ENCODE data around the gene ARHGAP5.

ARHGAP5 gene

DNA sequence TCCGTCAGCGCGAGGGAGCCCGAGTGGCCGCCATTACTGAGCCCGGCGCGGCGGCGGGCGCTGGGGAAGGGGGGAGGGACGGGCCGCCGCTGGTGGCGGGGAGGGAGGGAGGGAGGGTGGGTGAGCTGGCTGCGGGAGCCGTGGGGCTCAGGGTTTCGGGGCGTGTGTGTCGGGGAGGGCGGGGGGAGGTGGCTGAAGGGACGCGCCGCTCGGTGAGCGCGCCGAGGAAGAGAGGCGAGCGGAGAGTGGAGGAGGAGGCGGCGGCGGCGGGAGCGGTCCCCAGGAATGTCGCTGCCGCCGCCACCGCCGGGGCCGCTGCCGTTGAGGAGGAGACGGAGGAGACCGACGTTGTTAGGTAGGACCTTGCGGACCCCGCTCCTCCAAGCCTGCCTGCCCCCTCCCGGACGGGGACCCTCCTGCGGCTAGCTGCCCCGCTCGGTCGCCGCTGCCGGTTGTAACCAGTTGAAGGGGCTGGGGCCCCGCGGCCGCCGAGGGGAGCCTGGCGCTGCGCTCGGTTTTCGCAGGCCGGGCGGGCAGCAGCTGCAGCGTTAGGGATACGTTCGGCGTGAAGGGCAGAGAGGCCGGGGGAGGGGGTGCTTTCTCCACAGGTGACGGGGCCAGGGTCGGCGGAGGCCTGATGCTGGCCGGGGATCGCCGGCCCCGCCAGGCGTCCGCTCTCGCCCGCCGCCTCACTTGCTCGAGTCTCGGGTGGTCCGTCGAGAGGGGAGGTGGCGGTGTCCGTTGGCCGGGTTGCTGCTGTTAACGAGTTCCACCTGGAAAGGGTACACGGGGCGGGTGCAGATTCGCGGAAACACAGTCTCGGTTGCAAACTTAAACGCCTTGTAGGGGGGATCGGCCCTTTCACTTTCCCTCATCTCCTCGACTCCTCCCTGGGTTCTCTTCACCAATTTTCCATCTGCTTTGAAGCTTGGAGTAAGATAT lies at the start of gene ARHGAP5:
Gene ARHGAP5 (plus strand): TSS at position 224 of the 942 bp plus-strand sequence. CDS start 13,366 bp downstream, outside the sequence.
- peak; percentile 13 to 34 for DNase-seq

DNA sequence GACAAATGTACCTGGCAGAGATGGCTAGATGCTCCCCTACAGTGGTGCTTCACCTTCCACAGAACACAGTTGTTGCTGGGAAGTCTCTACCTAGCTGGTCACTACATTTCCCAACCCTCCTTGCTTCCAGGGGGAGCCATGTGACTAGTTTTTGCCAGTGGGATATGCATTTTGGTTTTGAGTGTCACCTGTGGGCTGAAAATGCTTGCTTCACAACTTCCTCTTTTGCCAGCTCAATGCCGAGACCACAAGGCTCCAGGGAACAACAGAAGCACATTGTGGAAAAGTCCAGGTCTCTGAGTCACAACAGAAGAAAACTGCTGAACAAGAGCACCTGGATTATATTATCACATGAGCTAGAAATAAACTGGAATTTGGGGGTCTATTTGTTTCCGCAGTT lies 48.5 kb upstream of the ARHGAP5 start:
- no peak for DNase-seq

GRCh38 chr14:32033543-32033942 lies 43.6 kb upstream of the ARHGAP5 start:
- DNase-seq, result no peak

DNA sequence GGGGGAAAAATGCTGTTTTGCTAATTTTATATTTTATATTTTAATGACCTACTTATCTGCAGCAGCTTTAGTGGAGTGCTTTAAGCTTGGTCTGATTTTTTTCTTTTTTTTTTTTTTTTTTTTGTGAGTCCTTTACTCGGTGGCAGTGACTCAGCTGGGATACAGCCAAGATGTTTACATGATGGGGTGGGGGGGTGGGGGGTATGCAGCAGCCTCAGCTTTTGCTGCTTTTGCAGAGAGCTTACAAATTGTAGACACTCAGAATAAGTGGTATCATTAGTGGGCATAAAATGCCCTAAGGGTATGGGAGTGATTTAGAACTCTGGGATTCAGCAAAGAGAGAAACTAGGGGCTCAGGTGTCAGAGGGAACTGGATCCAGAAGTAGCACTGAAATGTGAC lies 38.2 kb upstream of the ARHGAP5 start:
- DNase-seq, result no peak

GRCh38 chr14:32039401-32040030 lies 37.6 kb upstream of the ARHGAP5 start:
- DNase-seq, result no peak

DNA sequence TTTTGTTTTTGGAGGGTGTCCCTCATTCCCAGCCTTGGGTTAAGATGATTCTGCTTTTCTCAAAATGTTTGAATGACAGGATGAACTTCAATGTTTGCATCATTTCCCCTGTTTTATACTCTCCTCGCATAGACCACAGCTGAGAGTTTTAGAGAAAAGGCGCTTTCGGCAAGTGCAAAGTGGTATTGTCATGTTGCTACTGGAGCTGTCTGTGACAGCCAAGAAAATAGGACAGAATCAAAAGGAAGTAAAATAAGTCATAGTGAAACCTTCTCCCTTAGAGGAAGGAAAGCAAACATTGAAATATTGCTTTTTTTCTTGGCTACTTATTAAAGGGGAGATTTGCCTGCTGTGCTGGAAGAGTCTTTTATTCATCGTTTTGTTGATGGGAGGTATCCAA lies 33.5 kb upstream of the ARHGAP5 start:
- no peak for DNase-seq

- no peak for DNase-seq
These were observed 32.6 kb upstream of the ARHGAP5 start for GRCh38 chr14:32044454-32044853.

- no peak for DNase-seq
These were observed 29.3 kb upstream of the ARHGAP5 start for GRCh38 chr14:32047791-32048190.

- DNase-seq, result no peak
These were observed 27.6 kb upstream of the ARHGAP5 start for GRCh38 chr14:32049361-32050088.

DNA sequence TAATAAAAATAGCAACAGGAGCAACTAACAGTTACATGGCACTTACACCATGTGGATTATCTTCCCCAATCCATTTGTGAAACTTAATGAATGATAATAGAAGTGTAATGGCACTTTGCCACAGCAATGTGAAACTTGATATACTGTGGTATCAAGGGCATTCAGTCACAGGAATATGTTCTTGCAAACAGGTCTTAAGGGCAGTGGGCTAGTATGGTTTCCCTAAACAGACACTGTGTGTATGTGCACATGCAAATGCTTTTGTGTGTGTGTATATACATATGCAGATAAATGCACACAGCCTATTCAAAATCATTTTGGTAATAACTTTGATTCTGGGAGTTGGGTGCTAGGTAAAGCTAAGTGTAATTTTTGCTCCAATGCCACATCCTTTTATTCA lies 26.2 kb upstream of the ARHGAP5 start:
- no peak for DNase-seq

GRCh38 chr14:32054536-32054935 lies 22.6 kb upstream of the ARHGAP5 start:
- no peak for DNase-seq

DNA sequence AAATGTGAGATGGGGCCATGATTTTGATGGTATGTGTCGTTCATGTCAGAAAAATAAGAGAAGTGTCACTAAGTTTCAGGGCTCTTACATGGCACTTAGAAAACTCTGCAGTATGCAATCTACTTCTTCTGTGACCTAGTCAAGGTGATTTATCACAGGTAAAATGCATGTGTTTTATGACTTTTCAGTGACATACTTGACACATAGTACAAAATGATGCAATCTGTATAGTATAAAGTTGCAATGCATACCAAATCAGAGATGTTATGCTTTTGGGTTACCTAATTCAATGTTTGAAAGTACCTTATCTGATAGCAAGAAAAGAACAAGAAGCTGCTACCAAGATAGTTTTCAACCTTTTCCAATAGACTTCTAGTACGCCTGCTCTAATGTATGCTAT lies 21.9 kb upstream of the ARHGAP5 start:
- no peak for DNase-seq

GRCh38 chr14:32059702-32060101 lies 17.4 kb upstream of the ARHGAP5 start:
- no peak for DNase-seq

- DNase-seq, result no peak
These were observed 12.2 kb upstream of the ARHGAP5 start for GRCh38 chr14:32064931-32065330.

- DNase-seq, result no peak
These were observed 8.4 kb upstream of the ARHGAP5 start for GRCh38 chr14:32068708-32069107.

GRCh38 chr14:32070282-32070681 lies 6.8 kb upstream of the ARHGAP5 start:
- DNase-seq, result no peak

GRCh38 chr14:32072676-32073075 lies 4.4 kb upstream of the ARHGAP5 start:
- DNase-seq, result no peak

- peak; percentile 24 to 49 for DNase-seq
These were observed 3.4 kb upstream of the ARHGAP5 start for GRCh38 chr14:32073537-32074189.

DNA sequence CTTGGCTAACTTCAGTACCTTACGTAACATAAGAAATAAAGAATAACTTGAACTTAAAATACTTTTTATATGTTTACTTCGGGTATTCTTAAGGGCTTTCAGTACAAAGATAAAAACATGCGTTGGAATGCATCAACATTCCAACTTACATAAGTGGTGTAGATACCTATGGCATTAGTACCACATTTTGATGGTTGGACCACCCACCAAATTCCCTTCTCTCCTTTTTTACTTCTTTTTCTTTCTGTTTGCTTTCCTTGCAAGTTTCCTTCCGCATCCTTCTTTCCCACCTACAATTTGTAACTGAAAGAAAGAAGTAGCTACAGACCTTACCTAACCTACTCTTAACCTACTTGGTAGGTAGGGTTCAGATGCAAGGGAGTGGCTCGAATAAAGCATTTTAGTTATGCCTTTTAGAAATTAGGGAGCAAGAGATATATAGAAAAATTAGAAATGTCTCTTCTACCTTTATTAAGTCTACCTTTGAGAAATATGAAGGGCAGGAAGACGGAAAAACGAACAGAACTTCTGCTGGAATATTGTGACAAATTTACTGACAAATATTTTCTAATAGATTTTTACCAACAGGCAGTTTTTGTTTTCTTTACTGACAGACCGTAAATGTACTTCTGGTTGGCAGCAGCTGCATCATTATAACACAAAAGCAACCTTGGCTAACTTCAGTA lies 2.1 kb upstream of the ARHGAP5 start:
- no peak for DNase-seq

- DNase-seq, result no peak
These were observed 1.3 kb upstream of the ARHGAP5 start for GRCh38 chr14:32075672-32076277.

DNA sequence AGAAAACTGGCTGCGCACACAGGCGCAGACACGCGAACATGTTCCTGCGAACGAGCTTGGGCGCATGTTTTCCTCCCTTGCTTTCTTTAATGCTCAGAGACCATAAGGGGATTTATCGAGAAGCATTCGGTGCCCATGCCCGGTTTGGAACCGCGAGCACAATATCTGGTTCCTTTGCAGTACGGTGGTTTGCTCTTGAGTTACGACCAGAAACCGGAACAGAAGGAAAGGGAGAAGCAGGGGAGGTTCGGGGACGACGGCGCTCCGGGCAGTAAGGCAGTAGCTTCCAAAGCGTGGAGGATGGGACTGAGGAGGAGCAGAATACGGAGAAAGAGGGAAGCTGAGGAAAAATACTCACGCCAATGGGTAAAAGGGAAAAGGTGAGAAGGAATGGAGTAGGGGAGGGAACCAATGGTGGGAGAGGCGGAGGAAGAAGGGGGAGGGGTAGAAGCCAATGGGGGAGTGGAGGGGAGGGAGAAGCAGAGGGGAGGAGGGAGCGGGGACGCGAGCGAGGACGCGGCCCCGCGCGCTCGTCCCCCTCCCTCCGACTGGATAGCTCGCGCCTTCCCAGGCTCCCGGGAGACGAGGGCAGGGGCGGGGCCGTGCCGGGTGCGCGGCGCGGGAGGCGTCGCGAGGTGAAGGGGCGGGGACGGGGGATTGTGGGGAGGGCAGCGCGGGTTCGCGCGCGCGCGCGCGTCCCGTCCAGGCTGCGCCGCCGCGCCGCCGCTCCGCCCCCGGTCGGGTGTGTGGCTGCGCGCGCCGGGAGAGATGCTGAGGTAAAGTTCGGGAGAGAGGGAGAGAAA lies 625 bp upstream of the ARHGAP5 start:
- DNase-seq, result peak; percentile 79
